ENCODE measurements around the gene SFTPA2. TPM values are rescaled to one million over a fixed set of nuclear protein-coding genes. Genes with fewer than 3 reads are reported as not detected.

SFTPA2 gene
- total RNA-seq, 1 experiment from 2014 or later, result not detected

- TF ChIP-seq, protein P1, sequence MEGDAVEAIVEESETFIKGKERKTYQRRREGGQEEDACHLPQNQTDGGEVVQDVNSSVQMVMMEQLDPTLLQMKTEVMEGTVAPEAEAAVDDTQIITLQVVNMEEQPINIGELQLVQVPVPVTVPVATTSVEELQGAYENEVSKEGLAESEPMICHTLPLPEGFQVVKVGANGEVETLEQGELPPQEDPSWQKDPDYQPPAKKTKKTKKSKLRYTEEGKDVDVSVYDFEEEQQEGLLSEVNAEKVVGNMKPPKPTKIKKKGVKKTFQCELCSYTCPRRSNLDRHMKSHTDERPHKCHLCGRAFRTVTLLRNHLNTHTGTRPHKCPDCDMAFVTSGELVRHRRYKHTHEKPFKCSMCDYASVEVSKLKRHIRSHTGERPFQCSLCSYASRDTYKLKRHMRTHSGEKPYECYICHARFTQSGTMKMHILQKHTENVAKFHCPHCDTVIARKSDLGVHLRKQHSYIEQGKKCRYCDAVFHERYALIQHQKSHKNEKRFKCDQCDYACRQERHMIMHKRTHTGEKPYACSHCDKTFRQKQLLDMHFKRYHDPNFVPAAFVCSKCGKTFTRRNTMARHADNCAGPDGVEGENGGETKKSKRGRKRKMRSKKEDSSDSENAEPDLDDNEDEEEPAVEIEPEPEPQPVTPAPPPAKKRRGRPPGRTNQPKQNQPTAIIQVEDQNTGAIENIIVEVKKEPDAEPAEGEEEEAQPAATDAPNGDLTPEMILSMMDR (IDR thresholded peaks at IDR 0.05; ENCODE audit: unreplicated experiment), result no peak
- DNase-seq (ENCODE audit: unreplicated experiment), result no peak
- H3K4me3 Mint-ChIP-seq (ENCODE audit: unreplicated experiment), result no peak overlapping the region
- peaks cover 5% of the 10 kb centered on the region for H3K4me1 Mint-ChIP-seq (ENCODE audit: insufficient read depth, unreplicated experiment)
- H3K36me3 Mint-ChIP-seq (ENCODE audit: insufficient read depth, unreplicated experiment), result no peaks in the 10 kb centered on the region
- CTCF ChIA-PET, result interaction anchor here (0.7 kb wide), 1 partner anchor 14 kb away, joined by 5 read pairs; no protein-coding TSS in a partner anchor
- intact Hi-C loops (cut with micrococcal nuclease), result no loop called here
- H3K27me3 Mint-ChIP-seq (ENCODE audit: insufficient read depth, unreplicated experiment), result peaks cover 40% of the 10 kb centered on the region
- no peak overlapping the region for H3K27ac Mint-ChIP-seq (ENCODE audit: low read depth, unreplicated experiment)
- no peaks in the 10 kb centered on the region for H3K9me3 Mint-ChIP-seq (ENCODE audit: unreplicated experiment)
- POLR2A ChIA-PET, result no interaction called here
- no TSS peak for BruUV-seq (replicated peaks)
Observed at GRCh38 chr10:79507440-79508167, 52.6 kb downstream of the SFTPA2 start.

Other genes with a start within 250 kb of the SFTPA2 start
- gene PPIF, start 212.9 kb downstream of the SFTPA2 start, total RNA-seq (2022), result 76.5 and 76.9 TPM in 2 replicates
- gene ZCCHC24, start 114.8 kb downstream of the SFTPA2 start, total RNA-seq (2022), result 2.8 and 3.1 TPM in 2 replicates
- gene EIF5AL1, start 47.9 kb downstream of the SFTPA2 start, total RNA-seq (2022), result 0.42 and 0.54 TPM in 2 replicates
- not detected in 2 replicates for gene SFTPA1, start 50.5 kb upstream of the SFTPA2 start, total RNA-seq (2022)
- 0.49 and 0.88 TPM in 2 replicates for gene NUTM2B, start 142.8 kb upstream of the SFTPA2 start, total RNA-seq (2022)

All from MCF 10A (cell line).